HG02885 (cell line): ENCODE measurements around the gene PROSER2.

Source experiments
- ATAC-seq: cut with Tn5 transposase; IDR thresholded peaks from one replicate; pipeline ENCODE4 v1.9.1; 2021; ENCODE audit warnings: mild to moderate bottlenecking; ENCODE audit not compliant: unreplicated experiment, poor library complexity

Gene PROSER2

DNA sequence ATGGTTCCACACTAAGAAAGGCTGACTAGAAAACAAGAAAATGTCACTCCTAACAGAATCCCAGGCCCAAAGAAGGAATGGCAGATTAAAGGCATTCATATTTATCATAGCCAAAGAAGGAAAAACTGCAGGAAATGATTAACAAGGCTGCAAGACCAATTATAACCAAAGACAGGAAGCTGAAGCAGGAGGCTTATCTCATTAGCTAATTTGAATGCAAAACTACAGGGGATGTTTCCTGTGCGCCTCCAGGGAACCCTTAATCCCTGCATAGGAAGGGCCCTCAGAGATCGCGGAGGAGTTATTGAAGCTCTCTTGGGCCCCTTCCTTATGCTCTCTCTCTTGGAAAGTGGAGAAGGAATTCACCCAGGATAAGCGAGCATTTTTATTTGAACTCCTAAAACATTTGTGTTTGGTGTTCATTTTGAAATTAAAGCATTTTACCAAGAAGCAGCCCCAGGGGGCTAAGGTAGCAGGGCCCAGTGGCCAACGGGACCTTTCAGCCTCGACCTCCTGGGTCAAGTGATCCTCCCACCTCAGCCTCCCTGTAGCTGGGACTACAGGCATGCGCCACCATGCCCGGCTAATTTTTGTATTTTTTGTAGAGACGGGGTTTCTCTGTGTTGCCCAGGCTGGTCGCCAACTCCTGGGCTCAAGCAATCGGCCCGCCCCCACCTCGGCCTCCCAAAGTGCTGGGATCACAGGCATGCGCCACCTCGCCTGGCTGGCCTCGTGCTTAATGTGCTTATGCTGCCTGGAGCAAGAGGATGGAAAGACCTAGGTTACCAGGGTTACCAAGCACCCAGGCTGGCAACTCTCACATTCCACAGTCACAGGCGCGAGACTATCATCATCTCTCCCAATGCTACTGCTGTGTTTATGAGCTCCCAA, 24.1 kb upstream of the PROSER2 start:
- ATAC-seq = no peak

- ATAC-seq = no peak
These were observed 23.4 kb upstream of the PROSER2 start for GRCh38 chr10:11799736-11800080.

GRCh38 chr10:11804336-11804735, 18.8 kb upstream of the PROSER2 start:
- ATAC-seq = no peak

DNA sequence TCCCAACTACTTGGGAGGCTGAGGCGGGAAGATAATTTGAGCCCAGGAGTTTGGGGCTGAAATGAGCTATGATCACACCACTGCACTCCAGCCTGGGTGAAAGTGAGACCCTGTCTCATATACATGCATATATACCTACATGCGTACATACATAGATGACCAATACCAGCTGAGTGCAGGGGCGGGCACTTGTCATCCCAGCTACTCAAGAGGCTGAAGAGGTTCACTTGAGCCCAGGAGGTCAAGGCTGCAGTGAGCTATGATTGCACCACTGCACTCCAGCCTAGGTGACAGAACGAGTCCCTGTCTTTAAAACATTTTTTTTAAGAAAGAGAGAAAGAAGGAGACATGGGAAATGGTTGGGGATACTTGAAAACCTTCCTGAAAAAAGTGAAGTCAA, 17.4 kb upstream of the PROSER2 start:
- no peak for ATAC-seq

DNA sequence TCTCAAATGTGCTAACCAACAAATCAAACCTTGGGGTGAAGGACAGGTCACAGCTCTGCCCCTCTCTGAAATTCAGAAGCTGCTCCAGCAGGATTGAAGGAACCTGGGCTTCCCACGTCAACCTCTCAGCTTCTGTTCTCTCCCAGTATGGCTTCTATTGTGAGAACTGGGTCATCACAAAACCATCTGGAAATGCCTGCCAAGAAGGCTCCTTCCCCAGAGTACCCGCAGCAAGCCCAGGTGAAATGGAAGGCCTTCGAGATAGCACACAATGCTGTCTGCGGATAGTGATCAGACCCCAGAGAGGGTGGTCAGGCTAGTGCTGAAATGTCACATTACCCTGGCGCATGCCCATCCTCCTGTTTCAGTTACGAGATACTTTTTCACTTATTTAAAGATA, 16.4 kb upstream of the PROSER2 start:
- no peak for ATAC-seq

DNA sequence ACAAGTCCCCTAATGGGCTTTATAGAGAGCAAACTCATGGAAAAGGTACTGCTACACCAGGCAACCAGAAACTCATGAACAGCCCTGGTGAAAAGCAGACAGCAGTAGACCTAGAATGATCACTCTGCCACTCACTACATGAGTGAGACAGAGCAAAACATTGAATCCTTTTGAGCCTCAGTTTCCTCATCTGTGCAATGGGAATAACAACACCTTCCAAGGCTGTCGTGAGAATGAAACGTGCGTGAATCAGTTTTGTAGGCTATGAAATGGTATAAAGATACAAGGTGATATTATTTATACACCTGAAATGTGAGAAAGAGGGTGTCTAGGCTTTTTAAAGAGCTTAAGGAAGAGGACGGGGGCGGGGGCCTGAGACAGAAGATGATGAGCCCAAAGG, 14.3 kb upstream of the PROSER2 start:
- no peak for ATAC-seq

GRCh38 chr10:11810313-11810766, 12.8 kb upstream of the PROSER2 start:
- ATAC-seq = no peak

GRCh38 chr10:11810973-11811372, 12.2 kb upstream of the PROSER2 start:
- no peak for ATAC-seq

DNA sequence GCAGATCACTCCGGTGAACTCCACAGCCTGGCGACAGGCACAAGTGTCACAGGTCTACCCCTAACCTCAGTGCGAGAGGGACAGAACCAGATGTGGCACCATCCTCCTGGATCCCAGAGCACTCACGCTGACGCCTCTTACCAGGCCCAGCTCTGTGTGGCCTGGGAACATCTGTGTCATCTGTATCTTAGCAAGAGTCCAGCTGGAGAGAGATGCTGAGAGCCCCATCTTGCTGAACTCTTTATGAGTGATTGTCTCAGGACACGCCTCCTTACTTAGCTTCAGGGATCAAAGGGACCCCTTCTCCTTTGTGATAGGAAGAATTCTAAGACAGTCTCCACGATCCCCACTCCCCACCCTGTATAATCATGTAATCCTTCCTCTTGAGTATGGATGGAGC, 10.0 kb upstream of the PROSER2 start:
- ATAC-seq = no peak

DNA sequence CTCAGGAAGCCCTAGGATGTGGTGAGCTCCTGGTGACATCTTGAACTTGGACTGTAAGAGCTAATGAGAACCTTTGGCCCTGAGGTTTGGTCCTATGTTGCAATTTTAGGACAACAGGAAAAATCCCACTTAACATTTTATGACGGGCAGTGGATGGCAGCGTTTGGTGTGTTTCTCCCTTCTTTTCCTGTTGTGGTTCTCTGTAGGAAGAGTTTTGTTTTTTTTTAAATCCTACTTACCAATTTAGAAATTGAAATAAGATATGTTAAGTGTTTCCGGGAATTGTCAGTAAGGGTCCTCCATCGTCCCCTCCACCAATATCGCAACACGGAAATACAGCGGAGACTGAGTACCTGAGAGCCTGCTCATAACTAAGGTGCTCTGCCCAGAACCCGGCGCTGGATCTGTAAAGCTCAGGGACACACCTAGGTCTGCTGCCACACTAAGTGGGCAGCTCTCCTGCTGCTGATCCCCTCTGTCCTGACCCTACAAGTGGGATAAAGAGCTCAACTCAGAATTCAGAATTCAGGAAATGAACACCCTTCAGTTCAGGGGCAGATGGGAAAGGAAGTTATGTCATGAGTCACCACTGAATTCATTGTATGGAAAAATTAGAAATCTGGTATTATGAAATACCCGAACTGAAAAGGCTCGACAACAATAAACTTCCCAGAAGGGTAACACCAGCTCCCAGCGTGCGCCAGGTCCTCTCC, 9.1 kb upstream of the PROSER2 start:
- no peak for ATAC-seq

GRCh38 chr10:11819027-11819426, 4.1 kb upstream of the PROSER2 start:
- no peak for ATAC-seq

DNA sequence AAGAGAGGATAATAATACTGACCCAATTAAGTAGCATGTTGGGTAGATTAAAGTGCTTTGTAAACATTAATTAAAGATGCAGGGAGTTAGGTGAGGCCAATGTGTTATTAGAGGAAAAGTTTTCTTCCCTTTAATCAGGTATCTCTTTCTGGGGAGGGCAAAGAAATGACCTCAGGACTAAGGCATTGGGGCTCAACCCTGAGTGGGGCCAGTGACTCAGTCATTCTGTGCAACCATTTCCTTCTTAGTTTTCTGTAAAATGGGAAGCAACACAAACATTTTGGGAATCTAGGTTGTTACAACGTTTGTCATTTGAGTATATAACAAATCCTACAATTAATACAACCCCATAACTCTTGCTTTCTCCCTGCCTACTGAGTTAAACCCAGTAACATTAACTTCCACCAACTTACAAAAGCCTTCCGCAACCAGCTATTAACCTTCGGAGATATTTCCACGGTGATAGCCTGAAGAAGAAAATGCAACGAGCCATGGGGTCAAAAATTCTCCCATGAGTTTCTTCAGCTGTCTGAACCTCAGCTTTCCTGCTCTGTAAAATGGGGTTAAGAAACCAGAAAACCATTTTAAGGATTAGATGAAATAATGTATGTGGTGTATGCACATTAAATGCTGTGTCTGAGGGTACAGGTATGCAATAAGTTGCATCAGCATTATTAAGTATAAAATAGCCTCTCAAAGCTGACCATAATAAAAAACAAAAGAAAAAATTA, 965 bp upstream of the PROSER2 start:
- ATAC-seq = no peak

- no peak for ATAC-seq
These were observed 391 bp upstream of the PROSER2 start for GRCh38 chr10:11822809-11823121.

- ATAC-seq = no peak
These were observed 812 bp downstream of the PROSER2 start for GRCh38 chr10:11823989-11824346.

GRCh38 chr10:11824376-11824775, 1.2 kb downstream of the PROSER2 start:
- no peak for ATAC-seq

- no peak for ATAC-seq
These were observed 1.7 kb downstream of the PROSER2 start for GRCh38 chr10:11824825-11825224.

GRCh38 chr10:11825796-11826414, 2.7 kb downstream of the PROSER2 start:
- no peak for ATAC-seq

DNA sequence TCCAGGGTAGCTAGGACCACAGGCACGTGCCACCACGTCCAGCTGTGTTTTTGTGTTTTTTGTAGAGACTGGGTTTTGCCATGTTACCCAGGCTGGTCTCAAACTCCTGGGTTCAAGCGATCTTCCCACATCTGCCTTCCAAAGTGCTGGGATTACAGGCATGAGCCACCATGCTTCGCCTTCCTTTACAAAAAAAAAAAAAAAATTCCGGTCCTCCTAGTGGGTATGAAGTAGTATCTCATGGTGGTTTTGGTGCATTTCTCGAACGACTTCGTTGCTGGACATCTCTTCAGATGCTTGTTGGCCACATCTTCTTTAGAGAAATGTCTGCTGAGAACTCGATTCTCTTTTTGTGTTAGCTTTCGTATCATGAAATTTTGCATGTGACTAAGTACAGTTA, 3.9 kb downstream of the PROSER2 start:
- ATAC-seq = no peak

- ATAC-seq = no peak
These were observed 4.3 kb downstream of the PROSER2 start for GRCh38 chr10:11827414-11827813.

DNA sequence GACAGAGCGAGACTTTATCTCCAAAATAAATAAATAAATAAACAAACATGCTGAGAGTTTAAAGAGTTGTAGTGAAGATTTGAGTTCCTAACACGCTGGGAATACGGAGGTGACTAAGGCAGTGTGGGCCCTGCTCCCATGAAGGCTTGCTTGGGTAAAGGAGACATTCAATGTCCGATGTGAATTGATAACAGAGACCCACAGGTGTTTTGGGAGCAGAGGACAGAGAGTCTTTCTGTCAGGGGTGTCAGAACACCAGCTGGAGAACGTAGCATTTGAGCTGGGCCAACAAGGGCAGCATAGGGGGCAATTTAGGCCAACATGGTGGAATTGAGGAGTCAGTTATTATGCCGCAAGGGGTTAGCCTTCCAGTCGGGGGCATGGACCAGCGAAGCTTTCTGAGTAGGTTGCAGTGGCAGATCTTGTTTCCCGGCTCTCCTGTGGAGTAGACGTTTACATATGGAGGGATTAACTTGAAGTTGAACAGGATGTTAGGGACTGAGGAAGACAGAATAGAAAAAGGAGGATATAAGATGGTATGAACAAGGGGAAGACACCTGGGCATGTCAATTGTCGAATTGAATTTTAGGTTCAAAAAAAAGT, 5.6 kb downstream of the PROSER2 start:
- ATAC-seq = no peak
